Natural killer cell (primary cell): ENCODE data around the gene ASB3. TPM values are rescaled to one million over a fixed set of nuclear protein-coding genes. Genes with fewer than 3 reads are reported as not detected.

Source experiments
- ATAC-seq, 3 donors: fragments of 150-1000 bp in 2 of 3; fragments of 200-7000 bp in 1 of 3; cut with Tn5 transposase; 1 replicate in 1 of 3; 2 replicates in 2 of 3; pipeline ENCODE4 v1.10.0; 2021; ENCODE audit warnings: mild to moderate bottlenecking in 2 of 3, moderate library complexity in 2 of 3
- DNase-seq, 2 donors: peaks; one replicate each; pipeline versions ENCODE4 v3.0.0 to v3.0.0-alpha.2; 2013 to 2021; ENCODE audit warnings: mixed read lengths in 1 of 2
- H3K27ac ChIP-seq: one replicate; pipeline ENCODE4 v1.5.1; 2013; ENCODE audit warnings: mild to moderate bottlenecking, low read length
- H3K27me3 ChIP-seq: one replicate; pipeline ENCODE4 v1.6.1; 2013; ENCODE audit warnings: low read length; ENCODE audit not compliant: control insufficient read depth, insufficient read depth
- H3K36me3 ChIP-seq: one replicate; pipeline ENCODE4 v1.6.1; 2013; ENCODE audit warnings: low read length; ENCODE audit not compliant: control insufficient read depth, insufficient read depth
- H3K4me1 ChIP-seq: one replicate; pipeline ENCODE4 v1.6.1; 2013; ENCODE audit warnings: low read length; ENCODE audit not compliant: control insufficient read depth, insufficient read depth
- H3K4me3 ChIP-seq: one replicate; pipeline ENCODE4 v1.5.1; 2013; ENCODE audit warnings: low read length
- H3K9me3 ChIP-seq: one replicate; pipeline ENCODE4 v1.6.1; 2013; ENCODE audit warnings: low read length; ENCODE audit not compliant: control insufficient read depth, insufficient read depth
- H3K27ac Mint-ChIP-seq, 2 donors: one replicate each; pipeline ENCODE4 v1.8.0; 2022; ENCODE audit warnings: mild to moderate bottlenecking in 2 of 2, mixed read lengths in 2 of 2, moderate library complexity in 1 of 2
- H3K27me3 Mint-ChIP-seq, 2 donors: one replicate each; pipeline ENCODE4 v1.8.0; 2022; ENCODE audit warnings: low read depth in 2 of 2, mixed read lengths in 2 of 2
- H3K36me3 Mint-ChIP-seq: one replicate; pipeline ENCODE4 v1.8.0; 2022; ENCODE audit warnings: mixed read lengths
- H3K4me1 Mint-ChIP-seq, 2 donors: one replicate each; pipeline ENCODE4 v1.8.0; 2022; ENCODE audit warnings: mixed read lengths in 2 of 2
- H3K4me3 Mint-ChIP-seq: one replicate; pipeline ENCODE4 v1.8.0; 2022; ENCODE audit warnings: mild to moderate bottlenecking, moderate library complexity, mixed read lengths
- H3K9me3 Mint-ChIP-seq, 2 donors: one replicate each; pipeline ENCODE4 v1.8.0; 2022; ENCODE audit warnings: mixed read lengths in 2 of 2
- WGBS: methylation state at CpG from one replicate; pipeline ENCODE4 v1.1.7; 2013; ENCODE audit warnings: missing lambda C conversion rate; ENCODE audit not compliant: insufficient coverage; 5-methylcytosine and 5-hydroxymethylcytosine counted together
- intact Hi-C: fragments of 100-400 bp; cut with micrococcal nuclease; formaldehyde crosslinking; loops from one replicate; pipeline ENCODE4 v1.14.2; 2022
- total RNA-seq, 4 donors: library from RNA; stranded (reverse); fragments of 120-200 nt in 1 of 4; gene quantifications; one replicate each; pipeline versions ENCODE4 v1.2.3 to v1.2.4, GENCODE V29; 2013 to 2022
- TF ChIP-seq, protein P1 (sequence below): fragments of 200-600 bp; IDR thresholded peaks from one replicate; pipeline ENCODE4 v1.8.0; 2022; ENCODE audit warnings: antibody characterized with exemption

ASB3 gene
- total RNA-seq, 3 donors from 2014 or later (not counting 1 experiment from before 2014, with no cell fraction given), result 27.9 to 37.0 (median 29.6) TPM

GRCh38 chr2:53636596-53636995, 150.2 kb downstream of the ASB3 start:
- Mint-ChIP-seq H3K36me3 (no peaks in the 10 kb centered on the region), H3K4me3 (no peak overlapping the region), H3K27ac (no peak overlapping the region), H3K27me3 (peaks cover 4 to 7% of the 10 kb centered on the region in 2 donors), H3K4me1 (no peaks in the 10 kb centered on the region), H3K9me3 (no peaks in the 10 kb centered on the region)
- no peak overlapping the region for H3K27ac ChIP-seq
- ATAC-seq, result no peak
- H3K9me3 ChIP-seq, result no peaks in the 10 kb centered on the region
- no peaks in the 10 kb centered on the region for H3K4me1 ChIP-seq
- no peak for DNase-seq
- H3K27me3 ChIP-seq, result no peaks in the 10 kb centered on the region
- intact Hi-C loops, result no loop called here
- WGBS, result 91% methylated on average over 4 of the region's 6 CpGs
- no peak overlapping the region for H3K4me3 ChIP-seq
- H3K36me3 ChIP-seq, result no peaks in the 10 kb centered on the region
- TF ChIP-seq, protein P1, sequence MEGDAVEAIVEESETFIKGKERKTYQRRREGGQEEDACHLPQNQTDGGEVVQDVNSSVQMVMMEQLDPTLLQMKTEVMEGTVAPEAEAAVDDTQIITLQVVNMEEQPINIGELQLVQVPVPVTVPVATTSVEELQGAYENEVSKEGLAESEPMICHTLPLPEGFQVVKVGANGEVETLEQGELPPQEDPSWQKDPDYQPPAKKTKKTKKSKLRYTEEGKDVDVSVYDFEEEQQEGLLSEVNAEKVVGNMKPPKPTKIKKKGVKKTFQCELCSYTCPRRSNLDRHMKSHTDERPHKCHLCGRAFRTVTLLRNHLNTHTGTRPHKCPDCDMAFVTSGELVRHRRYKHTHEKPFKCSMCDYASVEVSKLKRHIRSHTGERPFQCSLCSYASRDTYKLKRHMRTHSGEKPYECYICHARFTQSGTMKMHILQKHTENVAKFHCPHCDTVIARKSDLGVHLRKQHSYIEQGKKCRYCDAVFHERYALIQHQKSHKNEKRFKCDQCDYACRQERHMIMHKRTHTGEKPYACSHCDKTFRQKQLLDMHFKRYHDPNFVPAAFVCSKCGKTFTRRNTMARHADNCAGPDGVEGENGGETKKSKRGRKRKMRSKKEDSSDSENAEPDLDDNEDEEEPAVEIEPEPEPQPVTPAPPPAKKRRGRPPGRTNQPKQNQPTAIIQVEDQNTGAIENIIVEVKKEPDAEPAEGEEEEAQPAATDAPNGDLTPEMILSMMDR, result no peak

DNA sequence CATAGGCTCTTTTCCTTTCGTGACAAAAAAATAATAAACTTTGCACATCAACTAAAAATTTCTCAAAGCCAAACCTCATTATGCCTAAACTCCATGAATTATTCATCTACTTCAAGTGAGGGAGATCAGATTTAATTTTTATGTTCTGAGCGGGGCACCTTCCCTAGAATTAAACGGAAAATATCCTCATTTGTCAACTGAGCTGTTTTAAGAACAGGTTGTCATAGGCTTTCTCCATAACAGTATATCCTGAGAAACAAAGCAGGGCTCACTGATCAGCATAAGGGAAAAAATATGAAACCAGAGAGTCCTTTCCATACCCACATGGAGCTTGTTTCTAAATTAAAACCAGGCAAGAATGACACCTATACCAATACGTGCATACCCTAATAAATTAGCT, 150.6 kb downstream of the ASB3 start:
- WGBS, result 93% methylated on average over 4 of the region's 4 CpGs
- H3K27me3 Mint-ChIP-seq, result peaks cover 4 to 7% of the 10 kb centered on the region in 2 donors

GRCh38 chr2:53635694-53636093, 151.1 kb downstream of the ASB3 start:
- no peaks in the 10 kb centered on the region for H3K4me1 ChIP-seq
- Mint-ChIP-seq H3K4me1 (no peaks in the 10 kb centered on the region), H3K27me3 (peaks cover 4 to 6% of the 10 kb centered on the region in 2 donors), H3K27ac (no peak overlapping the region), H3K36me3 (no peaks in the 10 kb centered on the region), H3K9me3 (no peaks in the 10 kb centered on the region), H3K4me3 (no peak overlapping the region)
- 91% methylated on average over 3 of the region's 3 CpGs for WGBS
- DNase-seq, result no peak
- no peaks in the 10 kb centered on the region for H3K9me3 ChIP-seq
- TF ChIP-seq, protein P1, result no peak
- H3K27me3 ChIP-seq, result no peaks in the 10 kb centered on the region
- intact Hi-C loops, result no loop called here
- no peak for ATAC-seq
- H3K36me3 ChIP-seq, result no peaks in the 10 kb centered on the region
- no peak overlapping the region for H3K4me3 ChIP-seq
- no peak overlapping the region for H3K27ac ChIP-seq

More for the DNA sequence above, 150.6 kb downstream of the ASB3 start:
- Histone ChIP-seq H3K27ac (no peak overlapping the region), H3K4me1 (no peaks in the 10 kb centered on the region), H3K4me3 (no peak overlapping the region), H3K36me3 (no peaks in the 10 kb centered on the region), H3K27me3 (no peaks in the 10 kb centered on the region), H3K9me3 (no peaks in the 10 kb centered on the region)
- ATAC-seq (no peak), DNase-seq (no peak)
- Mint-ChIP-seq H3K4me1 (no peaks in the 10 kb centered on the region), H3K27ac (no peak overlapping the region), H3K9me3 (no peaks in the 10 kb centered on the region), H3K36me3 (no peaks in the 10 kb centered on the region), H3K4me3 (no peak overlapping the region)
- intact Hi-C loops, result no loop called here
- TF ChIP-seq, protein P1, result no peak

DNA sequence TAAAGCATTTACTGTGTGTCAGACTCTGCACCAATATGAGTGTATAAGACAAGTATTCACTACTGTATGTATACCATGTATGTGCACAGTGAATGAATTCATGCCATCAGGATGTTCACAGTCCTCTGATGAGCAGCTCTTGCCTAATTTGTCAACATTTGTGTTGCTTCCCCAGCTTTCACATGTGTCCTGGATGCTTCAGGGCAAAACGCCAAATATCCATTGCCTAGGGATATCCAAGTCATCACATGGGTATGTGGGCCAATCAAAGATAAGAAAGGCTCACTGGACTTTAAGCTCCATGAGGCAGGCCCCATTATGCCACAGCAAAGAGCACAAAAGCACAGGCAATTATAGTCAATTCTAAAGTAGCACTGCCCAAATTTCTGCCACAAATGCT, 153.3 kb downstream of the ASB3 start:
- Mint-ChIP-seq H3K4me1 (no peaks in the 10 kb centered on the region), H3K9me3 (no peaks in the 10 kb centered on the region), H3K4me3 (no peak overlapping the region), H3K27me3 (peaks cover 0 to 2% of the 10 kb centered on the region in 2 donors), H3K36me3 (no peaks in the 10 kb centered on the region), H3K27ac (no peak overlapping the region)
- ATAC-seq (no peak), DNase-seq (no peak)
- no peaks in the 10 kb centered on the region for H3K36me3 ChIP-seq
- 85% methylated on average over 1 of the region's 1 CpG for WGBS
- TF ChIP-seq, protein P1, result no peak
- H3K27ac ChIP-seq, result no peak overlapping the region
- no peak overlapping the region for H3K4me3 ChIP-seq
- no peaks in the 10 kb centered on the region for H3K27me3 ChIP-seq
- no peaks in the 10 kb centered on the region for H3K9me3 ChIP-seq
- intact Hi-C loops, result no loop called here
- H3K4me1 ChIP-seq, result no peaks in the 10 kb centered on the region
